Measurements from ENCODE around the gene MAML2. TPM values are rescaled to one million over a fixed set of nuclear protein-coding genes. Genes with fewer than 3 reads are reported as not detected.

The MAML2 gene
- total and polyA plus RNA-seq, 2 of the 8 experiments (the other 6 are each of a cell fraction or from before 2014, with no cell fraction given): 3.8 to 6.6 TPM

DNA sequence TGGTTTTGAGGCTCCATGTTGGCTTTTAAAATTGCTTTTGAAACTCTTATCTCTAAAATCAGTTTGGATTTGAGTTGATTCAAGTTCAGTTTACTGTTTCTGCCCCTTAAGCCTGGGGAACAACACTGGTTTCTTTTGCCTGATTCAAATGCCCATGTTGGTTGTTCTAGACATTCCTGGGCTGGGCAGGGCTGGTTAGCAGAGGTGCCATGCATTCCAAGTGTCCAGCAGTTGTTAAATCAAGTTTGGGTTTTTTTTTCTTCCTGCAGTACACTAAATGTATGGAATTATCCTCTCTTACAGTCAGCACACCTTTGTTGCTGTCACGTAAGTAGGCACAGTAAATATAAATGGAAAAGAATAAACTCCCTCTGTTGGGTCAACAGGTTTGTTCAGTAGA lies 351.9 kb downstream of the MAML2 start (continued):
- TF ChIP-seq GABPA (IDR thresholded peaks at IDR 0.05; ENCODE audit: borderline replicate concordance, insufficient read depth, low read length): no peak
- TF ChIP-seq SP1 (IDR thresholded peaks at IDR 0.05; ENCODE audit: low read depth, low read length): no peak
